GM18873 (cell line): ENCODE data around the gene FIGNL2.

ENCODE experiments used
- ATAC-seq: cut with Tn5 transposase; IDR thresholded peaks from one replicate; pipeline ENCODE4 v1.9.1; 2021; ENCODE audit warnings: mild to moderate bottlenecking, moderate library complexity, moderate number of reproducible peaks; ENCODE audit not compliant: unreplicated experiment, low FRiP score

Gene FIGNL2

DNA sequence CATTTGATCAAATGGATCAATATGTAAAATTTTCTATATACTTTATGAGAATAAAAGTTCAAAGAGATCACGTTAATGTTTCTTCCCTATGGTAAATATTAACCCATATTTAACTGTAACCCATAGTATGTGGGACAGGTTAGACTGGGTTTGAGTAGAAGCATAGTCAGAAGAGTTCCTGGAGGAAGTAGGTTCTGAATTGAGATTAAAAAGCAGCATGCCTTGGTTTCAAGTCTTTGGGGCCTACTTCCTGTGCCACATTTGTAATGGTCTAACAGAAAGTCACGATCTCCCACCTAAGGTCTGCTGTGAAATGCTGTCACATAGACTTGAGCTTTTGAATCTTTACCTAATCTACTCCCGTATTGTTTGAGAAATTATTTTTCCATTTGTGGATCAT, 63.8 kb downstream of the FIGNL2 start:
- ATAC-seq = no peak

DNA sequence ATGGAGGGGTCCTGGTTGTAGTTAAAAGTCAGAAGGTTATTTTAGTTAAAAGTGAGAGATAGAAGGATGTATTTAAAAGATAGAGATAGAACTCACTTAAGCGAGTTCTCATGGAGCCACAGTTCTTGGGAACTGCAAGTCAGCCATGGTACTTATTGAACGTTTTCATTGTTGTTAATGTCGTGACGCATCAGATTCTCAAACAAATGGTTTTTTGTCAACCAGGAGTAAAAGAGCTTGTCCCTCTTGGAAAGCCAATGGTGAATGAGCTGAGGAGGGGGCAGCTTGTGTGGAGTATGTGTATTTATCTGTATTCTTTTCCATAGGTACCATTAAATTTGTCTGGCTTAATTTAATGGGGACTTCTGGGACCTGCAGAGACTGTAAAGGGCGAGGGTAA, 68.6 kb downstream of the FIGNL2 start:
- no peak for ATAC-seq

GRCh38 chr12:51777973-51778372, 70.5 kb downstream of the FIGNL2 start:
- ATAC-seq = no peak

DNA sequence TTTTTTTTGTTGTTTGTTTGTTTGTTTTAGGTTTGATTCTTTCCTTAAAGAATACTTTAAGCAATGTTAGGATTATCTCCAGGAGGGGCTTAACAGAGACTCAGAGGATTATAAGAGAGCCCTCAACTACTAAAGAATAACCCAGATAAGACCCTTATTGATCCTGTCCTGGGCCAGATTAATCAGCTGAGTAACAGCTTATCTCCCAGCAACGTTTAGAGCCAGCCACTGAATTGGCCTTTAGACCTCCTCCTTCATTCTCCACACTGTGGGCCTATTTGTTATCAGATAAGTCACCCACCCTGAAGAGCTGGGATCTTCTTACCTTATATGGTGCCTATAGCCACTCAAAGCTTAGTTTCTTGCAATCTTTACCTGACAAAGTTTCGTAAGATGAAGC, 71.1 kb downstream of the FIGNL2 start:
- ATAC-seq = no peak

- no peak for ATAC-seq
Observed at GRCh38 chr12:51774933-51775332, 73.6 kb downstream of the FIGNL2 start.

GRCh38 chr12:51773145-51773869, 75.2 kb downstream of the FIGNL2 start:
- ATAC-seq = no peak

GRCh38 chr12:51771008-51771407, 77.5 kb downstream of the FIGNL2 start:
- ATAC-seq = no peak
